H1 (cell line): ENCODE data around the gene SLC34A1. TPM values are rescaled to one million over a fixed set of nuclear protein-coding genes. Genes with fewer than 3 reads are reported as not detected.

Experiments
- CTCF ChIA-PET: fragments of 300-600 bp; sonication (Branson Sonifier 250); formaldehyde crosslinking; loops from one replicate; lab custom pipeline; 2021; ENCODE audit not compliant: partially characterized antibody; lab: Charles Lee
- POLR2A ChIA-PET: fragments of 300-600 bp; sonication (Branson Sonifier 250); formaldehyde crosslinking; loops from one replicate; lab custom pipeline; 2021; ENCODE audit warnings: inconsistent platforms; ENCODE audit not compliant: partially characterized antibody; lab: Charles Lee
- DNase-seq, 2 experiments: peaks; one replicate each; pipeline versions ENCODE4 v3.0.0 to v3.0.0-alpha.2; 2010 to 2022; ENCODE audit warnings: low spot score in 2 of 2, low read depth in 1 of 2, mixed read lengths in 1 of 2
- FAIRE-seq: peaks from 2 replicates; lab custom pipeline; 2011; peaks lifted over from hg19 to GRCh38; lab: Jason Lieb, UNC
- H2AFZ ChIP-seq: 2 replicates; pipeline ENCODE4 v1.8.1; 2012; ENCODE audit warnings: low read length, inconsistent platforms
- H2AK5ac ChIP-seq: 2 replicates; pipeline ENCODE4 v1.6.1; 2013; ENCODE audit warnings: low read depth, low read length
- H2BK120ac ChIP-seq: replicated peaks from 2 replicates; pipeline ENCODE3; 2013; ENCODE audit warnings: low read depth, low read length, inconsistent platforms
- H2BK12ac ChIP-seq: 2 replicates; pipeline ENCODE4 v1.6.1; 2013; ENCODE audit warnings: low read depth, low read length
- H2BK15ac ChIP-seq: 2 replicates; pipeline ENCODE4 v1.6.1; 2013; ENCODE audit warnings: low read length
- H2BK20ac ChIP-seq: 2 replicates; pipeline ENCODE4 v1.6.1; 2013; ENCODE audit warnings: low read length
- H2BK5ac ChIP-seq: 2 replicates; pipeline ENCODE4 v1.6.1; 2013; ENCODE audit warnings: low read depth, low read length
- H3K14ac ChIP-seq: 2 replicates; pipeline ENCODE4 v1.6.1; 2013; ENCODE audit warnings: inconsistent platforms; ENCODE audit not compliant: insufficient read length
- H3K18ac ChIP-seq: 2 replicates; pipeline ENCODE4 v1.6.1; 2013; ENCODE audit warnings: low read length; ENCODE audit errors: extremely low read depth
- H3K23ac ChIP-seq: 2 replicates; pipeline ENCODE4 v1.6.1; 2013; ENCODE audit warnings: inconsistent platforms; ENCODE audit not compliant: insufficient read length
- H3K23me2 ChIP-seq: 2 replicates; pipeline ENCODE4 v1.6.1; 2013; ENCODE audit warnings: low read depth, low read length
- H3K27ac ChIP-seq: 2 replicates; pipeline ENCODE4 v1.6.1; 2011; ENCODE audit warnings: low read depth, low read length, inconsistent platforms
- H3K27me3 ChIP-seq, 4 experiments: replicated peaks in 1 of 4; 1 replicate in 1 of 4; 2 replicates in 3 of 4; pipeline versions ENCODE4 v1.6.1 to v1.8.1; 2011 to 2013; ENCODE audit warnings: low read length in 3 of 4, mild to moderate bottlenecking in 3 of 4, inconsistent platforms in 2 of 4, mixed read lengths in 2 of 4, moderate library complexity in 1 of 4; ENCODE audit not compliant: control insufficient read depth in 3 of 4, insufficient read depth in 3 of 4; ENCODE audit errors: extremely low read depth in 1 of 4
- H3K36me3 ChIP-seq, 4 experiments: 2 replicates each; pipeline versions ENCODE4 v1.6.1 to v1.8.1; 2011 to 2013; ENCODE audit warnings: mild to moderate bottlenecking in 4 of 4, low read length in 3 of 4, moderate library complexity in 2 of 4, control low read depth in 1 of 4, inconsistent platforms in 1 of 4; ENCODE audit not compliant: insufficient read depth in 4 of 4, control insufficient read depth in 2 of 4
- H3K4ac ChIP-seq: replicated peaks from 2 replicates; pipeline ENCODE3; 2013; ENCODE audit warnings: low read length, low read depth, mixed read lengths, inconsistent platforms; ENCODE audit not compliant: insufficient read length
- H3K4me1 ChIP-seq, 4 experiments: replicated peaks in 1 of 4; 1 replicate in 1 of 4; 2 replicates in 3 of 4; pipeline versions ENCODE4 v1.6.1 to v1.8.1; 2011 to 2013; ENCODE audit warnings: low read length in 3 of 4, inconsistent platforms in 2 of 4, mixed read lengths in 1 of 4; ENCODE audit not compliant: insufficient read depth in 4 of 4, control insufficient read depth in 3 of 4
- H3K4me2 ChIP-seq, 2 experiments: 2 replicates each; pipeline versions ENCODE4 v1.6.1 to v1.8.1; 2011 to 2013; ENCODE audit warnings: low read depth in 2 of 2, low read length in 2 of 2, control low read depth in 1 of 2, inconsistent platforms in 1 of 2, mild to moderate bottlenecking in 1 of 2; ENCODE audit not compliant: insufficient read depth in 1 of 2
- H3K4me3 ChIP-seq, 4 experiments: fragments of 200-600, 300-600 bp in 1 of 4; sonication (generic), shearing (Covaris generic), sonication (Bioruptor Twin) in 1 of 4; 2 replicates each; pipeline versions ENCODE4 v1.5.1 to v1.8.1; 2011 to 2016; ENCODE audit warnings: low read length in 4 of 4, low read depth in 3 of 4, control low read depth in 2 of 4, inconsistent platforms in 2 of 4, mild to moderate bottlenecking in 2 of 4, mixed read lengths in 1 of 4, moderate library complexity in 1 of 4; ENCODE audit not compliant: insufficient read depth in 2 of 4; ENCODE audit errors: extremely low read depth in 1 of 4
- H3K56ac ChIP-seq: replicated peaks from 2 replicates; pipeline ENCODE3; 2013; ENCODE audit warnings: low read depth, mild to moderate bottlenecking, mixed read lengths, low read length, inconsistent platforms; ENCODE audit not compliant: insufficient read length
- H3K79me1 ChIP-seq: 2 replicates; pipeline ENCODE4 v1.6.1; 2013; ENCODE audit warnings: low read depth, low read length, control low read depth
- H3K79me2 ChIP-seq, 2 experiments: 2 replicates each; pipeline versions ENCODE4 v1.6.1 to v1.8.1; 2012 to 2013; ENCODE audit warnings: low read length in 2 of 2, mild to moderate bottlenecking in 2 of 2, inconsistent platforms in 1 of 2; ENCODE audit not compliant: insufficient read depth in 2 of 2, control insufficient read depth in 1 of 2
- H3K9ac ChIP-seq, 4 experiments: replicated peaks in 1 of 4; 1 replicate in 1 of 4; 2 replicates in 3 of 4; pipeline versions ENCODE4 v1.6.1 to v1.8.1; 2011 to 2013; ENCODE audit warnings: low read depth in 3 of 4, low read length in 3 of 4, control low read depth in 2 of 4, mild to moderate bottlenecking in 2 of 4, moderate library complexity in 2 of 4, inconsistent platforms in 1 of 4; ENCODE audit errors: extremely low read depth in 1 of 4
- H3K9me3 ChIP-seq, 2 experiments: 2 replicates each; pipeline versions ENCODE4 v1.6.1 to v1.8.1; 2012 to 2013; ENCODE audit warnings: mild to moderate bottlenecking in 2 of 2, moderate library complexity in 2 of 2, control low read depth in 1 of 2, inconsistent platforms in 1 of 2, low read depth in 1 of 2, low read length in 1 of 2, mixed read lengths in 1 of 2; ENCODE audit not compliant: insufficient read depth in 2 of 2
- H4K20me1 ChIP-seq, 2 experiments: replicated peaks in 1 of 2; 2 replicates each; pipeline versions ENCODE3 to v1.8.1; 2011 to 2013; ENCODE audit warnings: inconsistent platforms in 2 of 2, low read length in 2 of 2, mild to moderate bottlenecking in 1 of 2; ENCODE audit not compliant: insufficient read depth in 2 of 2, control insufficient read depth in 1 of 2
- H4K5ac ChIP-seq: 2 replicates; pipeline ENCODE4 v1.6.1; 2013; ENCODE audit warnings: low read length, low read depth, mixed read lengths, inconsistent platforms; ENCODE audit not compliant: insufficient read length
- H4K8ac ChIP-seq: 2 replicates; pipeline ENCODE4 v1.8.0; 2013; ENCODE audit warnings: mild to moderate bottlenecking, moderate library complexity, low read length, inconsistent platforms; ENCODE audit not compliant: insufficient read depth; ENCODE audit errors: extremely low read depth
- H4K91ac ChIP-seq: replicated peaks from 2 replicates; pipeline ENCODE3; 2013; ENCODE audit warnings: low read length, mixed read lengths, inconsistent platforms; ENCODE audit not compliant: insufficient read length
- ASH2L ChIP-seq: fragments of 200-600, 300-600 bp; sonication (generic); IDR thresholded peaks from one replicate; pipeline ENCODE4 v1.7.1; 2017; ENCODE audit warnings: low read length
- CBX5 ChIP-seq: fragments of 300-800, 300-1000 bp; sonication (generic); IDR thresholded peaks from 2 replicates; pipeline ENCODE4 v1.7.1; 2016; ENCODE audit warnings: antibody characterized with exemption, low read length, low read depth
- CREB1 ChIP-seq: IDR thresholded peaks from 2 replicates; pipeline ENCODE4 v1.6.1; 2012; ENCODE audit warnings: inconsistent platforms
- GABPA ChIP-seq: IDR thresholded peaks from 2 replicates; pipeline ENCODE4 v1.6.1; 2011; ENCODE audit warnings: mild to moderate bottlenecking, low read length, moderate library complexity, borderline replicate concordance; ENCODE audit not compliant: insufficient read depth
- KDM1A ChIP-seq: fragments of 200-600, 300-600 bp; sonication (generic); IDR thresholded peaks from 2 replicates; pipeline ENCODE4 v1.7.1; 2016; ENCODE audit warnings: mild to moderate bottlenecking, low read length, borderline replicate concordance
- KDM5A ChIP-seq: fragments of 200-600 bp; IDR thresholded peaks from 2 replicates; pipeline ENCODE4 v1.7.1; 2012; ENCODE audit warnings: mild to moderate bottlenecking, low read length, inconsistent platforms, mixed read lengths
- POLR2A ChIP-seq, 2 experiments: IDR thresholded peaks; 1 replicate in 1 of 2; 2 replicates in 1 of 2; pipeline ENCODE4 v1.6.1; 2011; ENCODE audit warnings: low read depth in 2 of 2, low read length in 2 of 2, mild to moderate bottlenecking in 2 of 2; ENCODE audit errors: control extremely low read depth in 1 of 2
- RXRA ChIP-seq: IDR thresholded peaks from 2 replicates; pipeline ENCODE4 v1.6.1; 2011; ENCODE audit warnings: low read depth, mild to moderate bottlenecking, low read length, moderate library complexity; ENCODE audit not compliant: insufficient read depth
- TBP ChIP-seq: IDR thresholded peaks from 2 replicates; pipeline ENCODE4 v1.6.1; 2011; ENCODE audit warnings: low read depth, low read length, improper control_type of control experiment
- YY1 ChIP-seq: IDR thresholded peaks from 2 replicates; pipeline ENCODE4 v1.6.1; 2011; ENCODE audit warnings: low read depth, mild to moderate bottlenecking, low read length
- WGBS, 2 experiments: shearing (Covaris generic) in 1 of 2; methylation state at CpG; one replicate each; pipeline versions ENCODE4 v1.1.6 to v1.1.7; 2013 to 2015; ENCODE audit warnings: low lambda C conversion rate in 2 of 2, mixed read lengths in 2 of 2, inconsistent platforms in 1 of 2, low coverage in 1 of 2, missing lambda C conversion rate in 1 of 2; ENCODE audit not compliant: insufficient replicate concordance in 2 of 2, insufficient coverage in 1 of 2, insufficient read length in 1 of 2; ENCODE audit errors: extremely low coverage in 1 of 2, missing lambda C conversion rate in 1 of 2; 5-methylcytosine and 5-hydroxymethylcytosine counted together
- polyA plus RNA-seq, 7 experiments: library from polyadenylated mRNA; depleted of rRNA in 3 of 7; stranded (reverse) in 5 of 7; unstranded in 2 of 7; fragments of >200 nt in 5 of 7; fragments of 200-250 nt in 2 of 7; gene quantifications; 1 replicate in 5 of 7; 2 replicates in 1 of 7; 4 replicates in 1 of 7; pipeline versions ENCODE4 v1.2.1 to v1.2.3, GENCODE V29; 2011 to 2013; ENCODE audit warnings: missing spikeins in 2 of 7, mixed read lengths in 2 of 7
- total RNA-seq: library from RNA; stranded (reverse); fragmentation: NEBNext Ultra II Directional; extraction: Animal tissue kit (Norgen Biotek cat#: 25700); gene quantifications from 2 replicates; pipeline ENCODE4 v1.2.1, GENCODE V29; 2021
- TF ChIP-seq, protein P1 (sequence below), 3 experiments: IDR thresholded peaks; 1 replicate in 2 of 3; 2 replicates in 1 of 3; pipeline versions ENCODE4 v1.5.1 to v1.6.1; 2011; ENCODE audit warnings: low read length in 3 of 3, mild to moderate bottlenecking in 3 of 3, inconsistent platforms in 2 of 3, low read depth in 1 of 3, moderate library complexity in 1 of 3; ENCODE audit not compliant: insufficient read depth in 1 of 3; ENCODE audit errors: control extremely low read depth in 1 of 3

SLC34A1 gene
- total and polyA plus RNA-seq, 2 of the 8 experiments (the other 6 are each of a cell fraction or from before 2014, with no cell fraction given) = not detected

DNA sequence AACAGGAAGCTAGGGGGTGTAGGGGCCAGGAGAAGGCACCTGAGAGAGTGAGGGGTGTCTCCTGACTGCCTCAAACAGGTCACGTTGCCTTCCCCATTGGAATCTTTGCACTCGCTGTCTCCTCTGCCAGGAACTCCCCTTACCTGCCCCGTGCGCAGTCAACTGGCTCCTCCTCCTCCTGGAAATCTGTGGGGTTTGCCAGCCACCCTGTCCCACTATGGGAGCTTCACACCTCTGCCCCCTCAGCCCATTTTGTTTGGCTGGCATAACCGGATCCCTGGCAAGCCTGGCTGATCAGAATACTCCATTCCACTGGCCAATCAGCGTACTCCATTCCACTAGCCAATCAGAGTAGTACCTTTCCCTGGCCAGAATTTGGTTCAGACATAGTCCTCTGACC is 10.4 kb upstream of the SLC34A1 start:
- Histone ChIP-seq H3K36me3 (no peaks in the 10 kb centered on the region), H2AK5ac (no peak overlapping the region), H3K14ac (no peak overlapping the region), H2BK15ac (no peak overlapping the region; the same call in 1 of the 2 replicates), H2BK5ac (peak overlapping the region; percentile 60; the same call in 1 of the 2 replicates), H3K27ac (no peak overlapping the region; the same call in 1 of the 2 replicates), H4K8ac (no peak overlapping the region), H3K23ac (no peak overlapping the region), H3K56ac (no peak overlapping the region), H3K79me1 (no peaks in the 10 kb centered on the region), H2BK20ac (0 out of 2 replicates have a peak overlapping the region, but pooled peaks have one; percentile 27), H3K4me3 (no peak overlapping the region), H3K4ac (no peak overlapping the region), H3K79me2 (no peaks in the 10 kb centered on the region), H4K20me1 (peaks cover 0 to 2% of the 10 kb centered on the region in 2 experiments), H3K18ac (no peak overlapping the region), H3K9ac (no peak overlapping the region; a peak in 1 of 7 replicates), H3K9me3 (no peaks in the 10 kb centered on the region), H3K4me2 (peak overlapping the region; percentile 35 to 40; a peak in 2 of 4 replicates), H2AFZ (no peak overlapping the region), H4K91ac (peak overlapping the region; percentile 34), H3K27me3 (no peaks in the 10 kb centered on the region; a peak in 1 of 7 replicates), H3K23me2 (peaks cover 4% of the 10 kb centered on the region; the same call in 1 of the 2 replicates), H2BK120ac (no peak overlapping the region), H3K4me1 (peaks cover 5 to 26% (median 15%) of the 10 kb centered on the region in 4 experiments), H2BK12ac (no peak overlapping the region), H4K5ac (no peak overlapping the region)
- ChIA-PET POLR2A (interaction anchor here (0.9 to 3.1 kb wide), 11 partner anchors 9 to 123 kb away, joined by 3 to 14 read pairs (median 4); partner anchors contain the start of gene PDLIM7), CTCF (interaction anchor here (0.9 to 16.9 kb wide), 8 partner anchors 16 to 128 kb away, joined by 3 to 363 read pairs (median 107); partner anchors contain the start of genes LMAN2, MXD3, PFN3 and PRR7)
- DNase-seq (peak in 1 of 2 experiments; percentile 64), FAIRE-seq (peak; percentile 68)
- 38% methylated on average over 6 of the region's 6 CpGs; no CpG with 5 or more reads in 1 of the 2 experiments for WGBS, 2 experiments
- TF ChIP-seq RXRA (no peak), ASH2L (peak; percentile 56), KDM5A (no peak), POLR2A (IDR thresholded peaks at IDR 0.05; ENCODE audit: control extremely low read depth in 1 of 2, low read depth in 2 of 2, low read length in 2 of 2) (no peak), GABPA (no peak), TBP (no peak), YY1 (0 out of 2 replicates have a peak, but pooled peaks have one; percentile 10), KDM1A (no peak), CREB1 (0 out of 2 replicates have a peak, but pooled peaks have one; percentile 18), CBX5 (no peak)
- TF ChIP-seq, protein P1, sequence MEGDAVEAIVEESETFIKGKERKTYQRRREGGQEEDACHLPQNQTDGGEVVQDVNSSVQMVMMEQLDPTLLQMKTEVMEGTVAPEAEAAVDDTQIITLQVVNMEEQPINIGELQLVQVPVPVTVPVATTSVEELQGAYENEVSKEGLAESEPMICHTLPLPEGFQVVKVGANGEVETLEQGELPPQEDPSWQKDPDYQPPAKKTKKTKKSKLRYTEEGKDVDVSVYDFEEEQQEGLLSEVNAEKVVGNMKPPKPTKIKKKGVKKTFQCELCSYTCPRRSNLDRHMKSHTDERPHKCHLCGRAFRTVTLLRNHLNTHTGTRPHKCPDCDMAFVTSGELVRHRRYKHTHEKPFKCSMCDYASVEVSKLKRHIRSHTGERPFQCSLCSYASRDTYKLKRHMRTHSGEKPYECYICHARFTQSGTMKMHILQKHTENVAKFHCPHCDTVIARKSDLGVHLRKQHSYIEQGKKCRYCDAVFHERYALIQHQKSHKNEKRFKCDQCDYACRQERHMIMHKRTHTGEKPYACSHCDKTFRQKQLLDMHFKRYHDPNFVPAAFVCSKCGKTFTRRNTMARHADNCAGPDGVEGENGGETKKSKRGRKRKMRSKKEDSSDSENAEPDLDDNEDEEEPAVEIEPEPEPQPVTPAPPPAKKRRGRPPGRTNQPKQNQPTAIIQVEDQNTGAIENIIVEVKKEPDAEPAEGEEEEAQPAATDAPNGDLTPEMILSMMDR (IDR thresholded peaks at IDR 0.05; ENCODE audit: control extremely low read depth in 1 of 3, insufficient read depth in 1 of 3, low read depth in 1 of 3, low read length in 3 of 3) = peak in 1 of 3 experiments; percentile 49; a peak in 2 of 4 replicates
